Measurements from ENCODE around the gene MYRIP. TPM values are rescaled to one million over a fixed set of nuclear protein-coding genes. Genes with fewer than 3 reads are reported as not detected.

Gene MYRIP
- total and polyA plus RNA-seq, 10 of the 15 experiments (the other 5 are each of a cell fraction or from before 2014, with no cell fraction given): 0.03 to 0.08 (median 0.04) TPM; not detected in 6

DNA sequence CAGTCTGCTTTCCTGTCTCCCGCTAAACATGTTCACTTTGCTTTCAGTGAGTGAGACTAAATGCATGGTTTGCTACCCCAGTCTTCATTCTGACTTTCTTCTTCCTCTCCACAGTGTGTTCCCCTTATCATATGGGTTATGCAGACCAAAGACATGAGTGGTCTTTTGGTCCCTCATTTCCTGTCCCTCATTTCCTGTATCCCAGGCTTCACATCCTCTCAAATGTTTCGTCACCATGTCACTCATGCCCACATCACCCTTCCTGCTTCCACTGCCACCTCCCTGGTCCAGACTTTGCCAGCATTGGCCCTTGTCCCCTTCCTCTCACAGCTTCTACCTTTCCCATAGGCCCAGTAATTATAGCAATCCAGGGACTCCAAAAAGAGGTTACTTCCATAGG is 209.0 kb downstream of the MYRIP start:
- in situ Hi-C loops (cut with MboI): no loop called here
- Histone ChIP-seq H2AFZ (ENCODE audit: control insufficient read depth, low read depth, low read length) (no peak overlapping the region), H4K20me1 (ENCODE audit: control insufficient read depth, insufficient read depth) (no peaks in the 10 kb centered on the region), H3K9me3 (replicated peaks; ENCODE audit: control insufficient read depth, insufficient read depth, low read length) (no peaks in the 10 kb centered on the region), H3K4me2 (ENCODE audit: control insufficient read depth, insufficient read depth) (no peak overlapping the region), H3K79me2 (ENCODE audit: control insufficient read depth, insufficient read depth, low read length) (no peaks in the 10 kb centered on the region), H3K9ac (ENCODE audit: control insufficient read depth, insufficient read depth, low read length) (no peak overlapping the region), H3K36me3 (ENCODE audit: control insufficient read depth in 2 of 2, insufficient read depth in 2 of 2, low read length in 1 of 2) (no peaks in the 10 kb centered on the region), H3K4me3 (no peak overlapping the region), H3K4me1 (ENCODE audit: control insufficient read depth, insufficient read depth, low read length) (no peaks in the 10 kb centered on the region), H3K27me3 (replicated peaks in 1 of 2; ENCODE audit: control insufficient read depth in 2 of 2, insufficient read depth in 2 of 2, low read length in 1 of 2) (peaks cover 0 to 2% of the 10 kb centered on the region in 2 experiments; a peak in 1 of 4 replicates), H3K27ac (ENCODE audit: control insufficient read depth, insufficient read depth) (no peak overlapping the region)
- 0% methylated on average over 2 of the region's 2 CpGs for WGBS (ENCODE audit: insufficient coverage, insufficient replicate concordance, low lambda C conversion rate, missing lambda C conversion rate)
- intact Hi-C loops (cut with micrococcal nuclease; ENCODE audit: unreplicated experiment): no loop called here
- TF ChIP-seq, protein P1, sequence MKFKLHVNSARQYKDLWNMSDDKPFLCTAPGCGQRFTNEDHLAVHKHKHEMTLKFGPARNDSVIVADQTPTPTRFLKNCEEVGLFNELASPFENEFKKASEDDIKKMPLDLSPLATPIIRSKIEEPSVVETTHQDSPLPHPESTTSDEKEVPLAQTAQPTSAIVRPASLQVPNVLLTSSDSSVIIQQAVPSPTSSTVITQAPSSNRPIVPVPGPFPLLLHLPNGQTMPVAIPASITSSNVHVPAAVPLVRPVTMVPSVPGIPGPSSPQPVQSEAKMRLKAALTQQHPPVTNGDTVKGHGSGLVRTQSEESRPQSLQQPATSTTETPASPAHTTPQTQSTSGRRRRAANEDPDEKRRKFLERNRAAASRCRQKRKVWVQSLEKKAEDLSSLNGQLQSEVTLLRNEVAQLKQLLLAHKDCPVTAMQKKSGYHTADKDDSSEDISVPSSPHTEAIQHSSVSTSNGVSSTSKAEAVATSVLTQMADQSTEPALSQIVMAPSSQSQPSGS (IDR thresholded peaks at IDR 0.05; ENCODE audit: low read length): no peak
- no peak for DNase-seq (ENCODE audit: low read depth, low spot score)
- ATAC-seq: no peak
- SMC1A ChIA-PET (ENCODE audit: uncharacterized antibody, unreplicated experiment): interaction anchor here (1.3 kb wide), 1 partner anchor 28 kb away, joined by 3 read pairs; no protein-coding TSS in a partner anchor
- no TSS peak for BruUV-seq (replicated peaks)
- RAD21 ChIA-PET (ENCODE audit: unreplicated experiment): no interaction called here
- CTCF ChIA-PET: no interaction called here
- POLR2A ChIA-PET: no interaction called here
- FAIRE-seq: no peak

DNA sequence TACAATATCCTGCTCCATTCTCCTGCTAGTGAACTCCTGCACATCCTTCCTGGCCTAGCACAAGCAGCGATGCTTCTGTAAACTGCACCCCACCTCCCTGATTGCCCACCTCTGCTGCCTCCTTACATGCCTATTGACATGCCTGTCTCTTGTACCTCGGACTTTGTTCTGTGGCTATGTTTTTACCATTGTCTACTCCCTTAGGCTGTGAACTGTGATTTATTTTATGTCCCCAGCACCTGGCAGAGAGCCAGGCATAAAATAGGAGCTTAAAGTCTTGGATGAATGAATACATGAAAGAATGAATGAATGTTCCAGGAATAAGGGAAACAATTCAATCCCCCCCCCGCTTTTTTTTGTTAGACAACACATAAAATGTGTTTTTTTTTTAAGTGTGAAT is 210.0 kb downstream of the MYRIP start:
- no peaks in the 10 kb centered on the region for H3K36me3 ChIP-seq (ENCODE audit: control insufficient read depth in 2 of 2, insufficient read depth in 2 of 2, low read length in 1 of 2)
- CTCF ChIA-PET: no interaction called here
- no peaks in the 10 kb centered on the region for H3K79me2 ChIP-seq (ENCODE audit: control insufficient read depth, insufficient read depth, low read length)
- RAD21 ChIA-PET (ENCODE audit: unreplicated experiment): no interaction called here
- no peak for DNase-seq (ENCODE audit: low read depth, low spot score)
- BruUV-seq (replicated peaks): no TSS peak
- no peaks in the 10 kb centered on the region for H4K20me1 ChIP-seq (ENCODE audit: control insufficient read depth, insufficient read depth)
- no peak for FAIRE-seq
- in situ Hi-C loops (cut with MboI): no loop called here
- H3K9ac ChIP-seq (ENCODE audit: control insufficient read depth, insufficient read depth, low read length): no peak overlapping the region
- H3K27me3 ChIP-seq (replicated peaks in 1 of 2; ENCODE audit: control insufficient read depth in 2 of 2, insufficient read depth in 2 of 2, low read length in 1 of 2): peaks cover 0 to 2% of the 10 kb centered on the region in 2 experiments; a peak in 1 of 4 replicates
- TF ChIP-seq NFYB (IDR thresholded peaks at IDR 0.05; ENCODE audit: insufficient read depth, low read depth, low read length) (no peak), ETV6 (conservative IDR thresholded peaks at IDR 0.05 in 1 of 2, IDR thresholded peaks at IDR 0.05 in 1 of 2; ENCODE audit: borderline replicate concordance in 1 of 2, low read depth in 1 of 2) (no peak), ZNF207 (IDR thresholded peaks at IDR 0.05; ENCODE audit: borderline replicate concordance) (no peak), SMC3 (IDR thresholded peaks at IDR 0.05; ENCODE audit: borderline replicate concordance, low read length) (no peak), LARP7 (IDR thresholded peaks at IDR 0.05) (no peak), TARDBP (IDR thresholded peaks at IDR 0.05; ENCODE audit: borderline replicate concordance) (no peak)
- TF ChIP-seq, protein P2, sequence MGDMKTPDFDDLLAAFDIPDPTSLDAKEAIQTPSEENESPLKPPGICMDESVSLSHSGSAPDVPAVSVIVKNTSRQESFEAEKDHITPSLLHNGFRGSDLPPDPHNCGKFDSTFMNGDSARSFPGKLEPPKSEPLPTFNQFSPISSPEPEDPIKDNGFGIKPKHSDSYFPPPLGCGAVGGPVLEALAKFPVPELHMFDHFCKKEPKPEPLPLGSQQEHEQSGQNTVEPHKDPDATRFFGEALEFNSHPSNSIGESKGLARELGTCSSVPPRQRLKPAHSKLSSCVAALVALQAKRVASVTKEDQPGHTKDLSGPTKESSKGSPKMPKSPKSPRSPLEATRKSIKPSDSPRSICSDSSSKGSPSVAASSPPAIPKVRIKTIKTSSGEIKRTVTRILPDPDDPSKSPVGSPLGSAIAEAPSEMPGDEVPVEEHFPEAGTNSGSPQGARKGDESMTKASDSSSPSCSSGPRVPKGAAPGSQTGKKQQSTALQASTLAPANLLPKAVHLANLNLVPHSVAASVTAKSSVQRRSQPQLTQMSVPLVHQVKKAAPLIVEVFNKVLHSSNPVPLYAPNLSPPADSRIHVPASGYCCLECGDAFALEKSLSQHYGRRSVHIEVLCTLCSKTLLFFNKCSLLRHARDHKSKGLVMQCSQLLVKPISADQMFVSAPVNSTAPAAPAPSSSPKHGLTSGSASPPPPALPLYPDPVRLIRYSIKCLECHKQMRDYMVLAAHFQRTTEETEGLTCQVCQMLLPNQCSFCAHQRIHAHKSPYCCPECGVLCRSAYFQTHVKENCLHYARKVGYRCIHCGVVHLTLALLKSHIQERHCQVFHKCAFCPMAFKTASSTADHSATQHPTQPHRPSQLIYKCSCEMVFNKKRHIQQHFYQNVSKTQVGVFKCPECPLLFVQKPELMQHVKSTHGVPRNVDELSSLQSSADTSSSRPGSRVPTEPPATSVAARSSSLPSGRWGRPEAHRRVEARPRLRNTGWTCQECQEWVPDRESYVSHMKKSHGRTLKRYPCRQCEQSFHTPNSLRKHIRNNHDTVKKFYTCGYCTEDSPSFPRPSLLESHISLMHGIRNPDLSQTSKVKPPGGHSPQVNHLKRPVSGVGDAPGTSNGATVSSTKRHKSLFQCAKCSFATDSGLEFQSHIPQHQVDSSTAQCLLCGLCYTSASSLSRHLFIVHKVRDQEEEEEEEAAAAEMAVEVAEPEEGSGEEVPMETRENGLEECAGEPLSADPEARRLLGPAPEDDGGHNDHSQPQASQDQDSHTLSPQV (IDR thresholded peaks at IDR 0.05): no peak
- TF ChIP-seq, protein P3, sequence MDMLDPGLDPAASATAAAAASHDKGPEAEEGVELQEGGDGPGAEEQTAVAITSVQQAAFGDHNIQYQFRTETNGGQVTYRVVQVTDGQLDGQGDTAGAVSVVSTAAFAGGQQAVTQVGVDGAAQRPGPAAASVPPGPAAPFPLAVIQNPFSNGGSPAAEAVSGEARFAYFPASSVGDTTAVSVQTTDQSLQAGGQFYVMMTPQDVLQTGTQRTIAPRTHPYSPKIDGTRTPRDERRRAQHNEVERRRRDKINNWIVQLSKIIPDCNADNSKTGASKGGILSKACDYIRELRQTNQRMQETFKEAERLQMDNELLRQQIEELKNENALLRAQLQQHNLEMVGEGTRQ (IDR thresholded peaks at IDR 0.05; ENCODE audit: borderline replicate concordance, low read depth, low read length): no peak
- H3K27ac ChIP-seq (ENCODE audit: control insufficient read depth, insufficient read depth): no peak overlapping the region
- SMC1A ChIA-PET (ENCODE audit: uncharacterized antibody, unreplicated experiment): interaction anchor here (1.3 kb wide), 1 partner anchor 29 kb away, joined by 3 read pairs; no protein-coding TSS in a partner anchor
- no peak overlapping the region for H2AFZ ChIP-seq (ENCODE audit: control insufficient read depth, low read depth, low read length)
- POLR2A ChIA-PET: no interaction called here
- 28% methylated on average over 3 of the region's 3 CpGs for WGBS (ENCODE audit: insufficient coverage, insufficient replicate concordance, low lambda C conversion rate, missing lambda C conversion rate)
- H3K9me3 ChIP-seq (replicated peaks; ENCODE audit: control insufficient read depth, insufficient read depth, low read length): no peaks in the 10 kb centered on the region
- intact Hi-C loops (cut with micrococcal nuclease; ENCODE audit: unreplicated experiment): no loop called here
- ATAC-seq: no peak
- H3K4me3 ChIP-seq: no peak overlapping the region
- no peak overlapping the region for H3K4me2 ChIP-seq (ENCODE audit: control insufficient read depth, insufficient read depth)
- H3K4me1 ChIP-seq (ENCODE audit: control insufficient read depth, insufficient read depth, low read length): no peaks in the 10 kb centered on the region

Data from GM12878 (cell line).